Subcutaneous adipose tissue (tissue), 4 donors: Measurements from ENCODE around the gene IQGAP2. TPM values are rescaled to one million over a fixed set of nuclear protein-coding genes. Genes with fewer than 3 reads are reported as not detected.

Experiments
- total RNA-seq, 4 donors: library from RNA; depleted of rRNA; stranded (reverse); fragments of >200 nt; gene quantifications; one replicate each; pipeline ENCODE4 v1.1.0, GENCODE V29; 2016
- TF ChIP-seq, protein P1 (sequence below): fragments of 450-650 bp; IDR thresholded peaks from one replicate; pipeline ENCODE4 v1.5.1; 2016; ENCODE audit warnings: low read depth, mild to moderate bottlenecking, control low read depth, antibody characterized with exemption, moderate library complexity

IQGAP2 gene
- total RNA-seq, 4 donors from 2014 or later = 16.8 to 119 (median 57.0) TPM

DNA sequence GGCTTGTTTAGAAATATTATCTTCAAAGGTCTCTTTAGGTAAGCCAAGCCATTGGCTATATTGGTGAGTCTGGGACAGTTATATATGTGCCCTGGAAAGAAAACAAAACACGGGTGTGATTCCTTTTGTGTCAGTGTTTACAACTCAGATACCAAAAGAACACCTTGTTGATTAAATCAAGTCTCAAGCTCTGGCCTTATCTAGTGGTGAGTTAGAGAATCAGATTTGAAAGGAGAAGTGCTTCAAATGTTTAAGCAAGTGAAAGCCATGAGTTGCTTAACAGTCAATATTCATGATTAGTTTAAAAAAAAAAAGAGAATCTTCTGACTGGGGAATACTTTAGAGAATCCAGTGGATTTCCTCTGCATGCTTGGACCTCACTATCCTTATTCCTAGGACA lies 68.3 kb downstream of the IQGAP2 start:
- TF ChIP-seq, protein P1, sequence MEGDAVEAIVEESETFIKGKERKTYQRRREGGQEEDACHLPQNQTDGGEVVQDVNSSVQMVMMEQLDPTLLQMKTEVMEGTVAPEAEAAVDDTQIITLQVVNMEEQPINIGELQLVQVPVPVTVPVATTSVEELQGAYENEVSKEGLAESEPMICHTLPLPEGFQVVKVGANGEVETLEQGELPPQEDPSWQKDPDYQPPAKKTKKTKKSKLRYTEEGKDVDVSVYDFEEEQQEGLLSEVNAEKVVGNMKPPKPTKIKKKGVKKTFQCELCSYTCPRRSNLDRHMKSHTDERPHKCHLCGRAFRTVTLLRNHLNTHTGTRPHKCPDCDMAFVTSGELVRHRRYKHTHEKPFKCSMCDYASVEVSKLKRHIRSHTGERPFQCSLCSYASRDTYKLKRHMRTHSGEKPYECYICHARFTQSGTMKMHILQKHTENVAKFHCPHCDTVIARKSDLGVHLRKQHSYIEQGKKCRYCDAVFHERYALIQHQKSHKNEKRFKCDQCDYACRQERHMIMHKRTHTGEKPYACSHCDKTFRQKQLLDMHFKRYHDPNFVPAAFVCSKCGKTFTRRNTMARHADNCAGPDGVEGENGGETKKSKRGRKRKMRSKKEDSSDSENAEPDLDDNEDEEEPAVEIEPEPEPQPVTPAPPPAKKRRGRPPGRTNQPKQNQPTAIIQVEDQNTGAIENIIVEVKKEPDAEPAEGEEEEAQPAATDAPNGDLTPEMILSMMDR = no peak

DNA sequence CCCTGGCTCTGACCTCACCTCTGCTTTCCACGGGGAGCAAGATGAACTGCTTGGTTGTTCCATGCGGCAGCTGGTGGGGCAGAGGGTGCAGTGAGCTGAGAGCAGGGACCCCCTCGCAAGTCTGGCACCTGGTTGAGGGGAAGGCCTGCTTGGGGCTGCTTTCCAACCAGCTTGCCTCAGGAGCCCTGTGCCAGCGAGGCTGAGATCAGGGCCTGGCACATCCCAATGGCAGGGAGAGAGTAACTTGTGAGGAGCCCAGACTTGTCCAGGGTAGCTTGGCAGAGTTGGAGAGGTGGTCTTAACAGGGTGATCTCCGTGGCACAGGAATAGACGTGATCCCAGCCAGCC lies 68.9 kb downstream of the IQGAP2 start:
- TF ChIP-seq, protein P1 = no peak

GRCh38 chr5:76472335-76473008 lies 69.4 kb downstream of the IQGAP2 start:
- TF ChIP-seq, protein P1 = no peak

DNA sequence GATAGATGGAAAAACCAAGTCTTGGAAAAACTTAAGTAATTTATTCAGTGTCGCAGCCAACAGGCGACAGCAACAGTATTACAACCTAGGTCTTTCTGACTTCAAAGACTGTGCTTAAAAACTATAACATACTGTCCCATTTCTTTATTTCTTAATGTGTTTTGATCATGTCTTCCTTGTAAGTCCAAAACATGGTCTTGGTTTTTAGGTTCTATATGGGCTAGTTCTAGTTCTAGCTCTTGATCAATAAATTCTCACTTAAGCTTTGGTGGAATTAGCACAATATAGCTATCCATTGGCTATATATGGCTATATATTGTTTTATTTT lies 69.9 kb downstream of the IQGAP2 start:
- TF ChIP-seq, protein P1 = no peak

GRCh38 chr5:76473661-76474060 lies 70.6 kb downstream of the IQGAP2 start:
- TF ChIP-seq, protein P1 = no peak

GRCh38 chr5:76474377-76474776 lies 71.3 kb downstream of the IQGAP2 start:
- TF ChIP-seq, protein P1 = no peak

GRCh38 chr5:76475385-76475784 lies 72.3 kb downstream of the IQGAP2 start:
- TF ChIP-seq, protein P1 = no peak
